ENCODE data around the gene CDC40.
"Not testable (repeated sequence)": the region's sequence is repeated elsewhere in the genome, so short reads cannot be mapped to it uniquely, and the experiment has no call there.

The CDC40 gene

DNA sequence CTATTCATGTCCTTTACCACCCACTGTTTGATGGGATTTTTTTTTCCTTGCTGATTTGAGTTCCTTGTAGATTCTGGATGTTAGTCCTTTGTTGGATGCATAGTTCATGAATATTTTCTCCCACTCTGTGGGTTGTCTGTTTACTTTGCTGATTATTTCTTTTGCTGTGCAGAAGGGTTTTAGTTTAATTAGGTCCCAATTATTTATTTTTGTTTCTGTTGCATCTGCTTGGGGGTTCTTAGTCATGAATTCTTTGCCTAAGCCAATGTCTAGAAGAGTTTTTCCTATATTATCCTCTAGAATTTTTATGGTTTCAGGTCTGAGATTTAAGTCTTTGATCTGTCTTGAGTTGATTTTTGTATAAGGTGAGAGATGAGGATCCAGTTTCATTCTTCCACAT is 92.6 kb downstream of the CDC40 start:
- not testable (repeated sequence) for DNase-seq

DNA sequence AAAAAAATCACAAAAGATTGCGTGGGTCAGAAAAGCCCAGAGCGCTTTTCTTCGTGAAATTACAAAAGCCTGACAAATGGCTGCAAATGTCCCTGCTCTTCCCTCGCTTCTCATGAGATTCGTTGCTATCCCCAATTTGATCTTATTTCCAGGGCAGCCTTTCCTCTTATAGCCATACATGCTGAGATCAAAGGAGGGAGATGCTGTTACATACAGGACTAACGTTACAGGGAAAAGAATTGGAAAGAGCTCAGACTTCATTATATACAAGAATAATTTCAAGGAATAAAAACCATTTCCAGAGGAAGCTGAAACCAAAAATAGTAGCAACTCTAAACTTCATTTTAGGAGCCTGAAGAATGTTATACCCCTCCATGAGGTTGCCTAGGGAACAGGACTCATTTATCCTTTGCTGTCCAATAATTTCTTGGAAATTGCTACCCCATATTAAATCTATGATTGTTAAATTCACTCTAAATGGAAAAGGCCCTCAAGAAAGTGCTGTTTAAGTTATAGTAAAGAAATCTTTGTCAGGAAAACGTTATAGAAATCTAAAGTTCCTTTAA is 97.0 kb downstream of the CDC40 start:
- DNase-seq = no peak

Measured in cortex of kidney (tissue), 1 donor.